H1 (cell line): ENCODE results near the gene TTLL9. TPM values are rescaled to one million over a fixed set of nuclear protein-coding genes. Genes with fewer than 3 reads are reported as not detected.

ENCODE experiments used
- CTCF ChIA-PET: fragments of 300-600 bp; sonication (Branson Sonifier 250); formaldehyde crosslinking; loops from one replicate; lab custom pipeline; 2021; ENCODE audit not compliant: partially characterized antibody; lab: Charles Lee
- POLR2A ChIA-PET: fragments of 300-600 bp; sonication (Branson Sonifier 250); formaldehyde crosslinking; loops from one replicate; lab custom pipeline; 2021; ENCODE audit warnings: inconsistent platforms; ENCODE audit not compliant: partially characterized antibody; lab: Charles Lee
- DNase-seq, 2 experiments: peaks; one replicate each; pipeline versions ENCODE4 v3.0.0 to v3.0.0-alpha.2; 2010 to 2022; ENCODE audit warnings: low spot score in 2 of 2, low read depth in 1 of 2, mixed read lengths in 1 of 2
- FAIRE-seq: peaks from 2 replicates; lab custom pipeline; 2011; peaks lifted over from hg19 to GRCh38; lab: Jason Lieb, UNC
- H2AFZ ChIP-seq: 2 replicates; pipeline ENCODE4 v1.8.1; 2012; ENCODE audit warnings: low read length, inconsistent platforms
- H2AK5ac ChIP-seq: 2 replicates; pipeline ENCODE4 v1.6.1; 2013; ENCODE audit warnings: low read depth, low read length
- H2BK120ac ChIP-seq: replicated peaks from 2 replicates; pipeline ENCODE3; 2013; ENCODE audit warnings: low read depth, low read length, inconsistent platforms
- H2BK12ac ChIP-seq: 2 replicates; pipeline ENCODE4 v1.6.1; 2013; ENCODE audit warnings: low read depth, low read length
- H2BK15ac ChIP-seq: 2 replicates; pipeline ENCODE4 v1.6.1; 2013; ENCODE audit warnings: low read length
- H2BK20ac ChIP-seq: 2 replicates; pipeline ENCODE4 v1.6.1; 2013; ENCODE audit warnings: low read length
- H2BK5ac ChIP-seq: 2 replicates; pipeline ENCODE4 v1.6.1; 2013; ENCODE audit warnings: low read depth, low read length
- H3K14ac ChIP-seq: 2 replicates; pipeline ENCODE4 v1.6.1; 2013; ENCODE audit warnings: inconsistent platforms; ENCODE audit not compliant: insufficient read length
- H3K18ac ChIP-seq: 2 replicates; pipeline ENCODE4 v1.6.1; 2013; ENCODE audit warnings: low read length; ENCODE audit errors: extremely low read depth
- H3K23ac ChIP-seq: 2 replicates; pipeline ENCODE4 v1.6.1; 2013; ENCODE audit warnings: inconsistent platforms; ENCODE audit not compliant: insufficient read length
- H3K23me2 ChIP-seq: 2 replicates; pipeline ENCODE4 v1.6.1; 2013; ENCODE audit warnings: low read depth, low read length
- H3K27ac ChIP-seq: 2 replicates; pipeline ENCODE4 v1.6.1; 2011; ENCODE audit warnings: low read depth, low read length, inconsistent platforms
- H3K27me3 ChIP-seq, 4 experiments: replicated peaks in 1 of 4; 1 replicate in 1 of 4; 2 replicates in 3 of 4; pipeline versions ENCODE4 v1.6.1 to v1.8.1; 2011 to 2013; ENCODE audit warnings: low read length in 3 of 4, mild to moderate bottlenecking in 3 of 4, inconsistent platforms in 2 of 4, mixed read lengths in 2 of 4, moderate library complexity in 1 of 4; ENCODE audit not compliant: control insufficient read depth in 3 of 4, insufficient read depth in 3 of 4; ENCODE audit errors: extremely low read depth in 1 of 4
- H3K36me3 ChIP-seq, 4 experiments: 2 replicates each; pipeline versions ENCODE4 v1.6.1 to v1.8.1; 2011 to 2013; ENCODE audit warnings: mild to moderate bottlenecking in 4 of 4, low read length in 3 of 4, moderate library complexity in 2 of 4, control low read depth in 1 of 4, inconsistent platforms in 1 of 4; ENCODE audit not compliant: insufficient read depth in 4 of 4, control insufficient read depth in 2 of 4
- H3K4ac ChIP-seq: replicated peaks from 2 replicates; pipeline ENCODE3; 2013; ENCODE audit warnings: low read length, low read depth, mixed read lengths, inconsistent platforms; ENCODE audit not compliant: insufficient read length
- H3K4me1 ChIP-seq, 4 experiments: replicated peaks in 1 of 4; 1 replicate in 1 of 4; 2 replicates in 3 of 4; pipeline versions ENCODE4 v1.6.1 to v1.8.1; 2011 to 2013; ENCODE audit warnings: low read length in 3 of 4, inconsistent platforms in 2 of 4, mixed read lengths in 1 of 4; ENCODE audit not compliant: insufficient read depth in 4 of 4, control insufficient read depth in 3 of 4
- H3K4me2 ChIP-seq, 2 experiments: 2 replicates each; pipeline versions ENCODE4 v1.6.1 to v1.8.1; 2011 to 2013; ENCODE audit warnings: low read depth in 2 of 2, low read length in 2 of 2, control low read depth in 1 of 2, inconsistent platforms in 1 of 2, mild to moderate bottlenecking in 1 of 2; ENCODE audit not compliant: insufficient read depth in 1 of 2
- H3K4me3 ChIP-seq, 4 experiments: fragments of 200-600, 300-600 bp in 1 of 4; sonication (generic), shearing (Covaris generic), sonication (Bioruptor Twin) in 1 of 4; 2 replicates each; pipeline versions ENCODE4 v1.5.1 to v1.8.1; 2011 to 2016; ENCODE audit warnings: low read length in 4 of 4, low read depth in 3 of 4, control low read depth in 2 of 4, inconsistent platforms in 2 of 4, mild to moderate bottlenecking in 2 of 4, mixed read lengths in 1 of 4, moderate library complexity in 1 of 4; ENCODE audit not compliant: insufficient read depth in 2 of 4; ENCODE audit errors: extremely low read depth in 1 of 4
- H3K56ac ChIP-seq: replicated peaks from 2 replicates; pipeline ENCODE3; 2013; ENCODE audit warnings: low read depth, mild to moderate bottlenecking, mixed read lengths, low read length, inconsistent platforms; ENCODE audit not compliant: insufficient read length
- H3K79me1 ChIP-seq: 2 replicates; pipeline ENCODE4 v1.6.1; 2013; ENCODE audit warnings: low read depth, low read length, control low read depth
- H3K79me2 ChIP-seq, 2 experiments: 2 replicates each; pipeline versions ENCODE4 v1.6.1 to v1.8.1; 2012 to 2013; ENCODE audit warnings: low read length in 2 of 2, mild to moderate bottlenecking in 2 of 2, inconsistent platforms in 1 of 2; ENCODE audit not compliant: insufficient read depth in 2 of 2, control insufficient read depth in 1 of 2
- H3K9ac ChIP-seq, 4 experiments: replicated peaks in 1 of 4; 1 replicate in 1 of 4; 2 replicates in 3 of 4; pipeline versions ENCODE4 v1.6.1 to v1.8.1; 2011 to 2013; ENCODE audit warnings: low read depth in 3 of 4, low read length in 3 of 4, control low read depth in 2 of 4, mild to moderate bottlenecking in 2 of 4, moderate library complexity in 2 of 4, inconsistent platforms in 1 of 4; ENCODE audit errors: extremely low read depth in 1 of 4
- H3K9me3 ChIP-seq, 2 experiments: 2 replicates each; pipeline versions ENCODE4 v1.6.1 to v1.8.1; 2012 to 2013; ENCODE audit warnings: mild to moderate bottlenecking in 2 of 2, moderate library complexity in 2 of 2, control low read depth in 1 of 2, inconsistent platforms in 1 of 2, low read depth in 1 of 2, low read length in 1 of 2, mixed read lengths in 1 of 2; ENCODE audit not compliant: insufficient read depth in 2 of 2
- H4K20me1 ChIP-seq, 2 experiments: replicated peaks in 1 of 2; 2 replicates each; pipeline versions ENCODE3 to v1.8.1; 2011 to 2013; ENCODE audit warnings: inconsistent platforms in 2 of 2, low read length in 2 of 2, mild to moderate bottlenecking in 1 of 2; ENCODE audit not compliant: insufficient read depth in 2 of 2, control insufficient read depth in 1 of 2
- H4K5ac ChIP-seq: 2 replicates; pipeline ENCODE4 v1.6.1; 2013; ENCODE audit warnings: low read length, low read depth, mixed read lengths, inconsistent platforms; ENCODE audit not compliant: insufficient read length
- H4K8ac ChIP-seq: 2 replicates; pipeline ENCODE4 v1.8.0; 2013; ENCODE audit warnings: mild to moderate bottlenecking, moderate library complexity, low read length, inconsistent platforms; ENCODE audit not compliant: insufficient read depth; ENCODE audit errors: extremely low read depth
- H4K91ac ChIP-seq: replicated peaks from 2 replicates; pipeline ENCODE3; 2013; ENCODE audit warnings: low read length, mixed read lengths, inconsistent platforms; ENCODE audit not compliant: insufficient read length
- CEBPB ChIP-seq: IDR thresholded peaks from 2 replicates; pipeline ENCODE4 v1.6.1; 2012; ENCODE audit warnings: low read depth, low read length
- CREB1 ChIP-seq: IDR thresholded peaks from 2 replicates; pipeline ENCODE4 v1.6.1; 2012; ENCODE audit warnings: inconsistent platforms
- RAD21 ChIP-seq, 2 experiments: IDR thresholded peaks in 1 of 2; conservative IDR thresholded peaks in 1 of 2; 2 replicates each; pipeline ENCODE4 v1.6.1; 2011; ENCODE audit warnings: low read depth in 2 of 2, low read length in 2 of 2, improper control_type of control experiment in 1 of 2, inconsistent platforms in 1 of 2, mild to moderate bottlenecking in 1 of 2, moderate library complexity in 1 of 2
- RNF2 ChIP-seq: fragments of 200-900, 300-1000 bp; sonication (generic); IDR thresholded peaks from 2 replicates; pipeline ENCODE4 v1.7.1; 2016; ENCODE audit warnings: borderline replicate concordance, low read depth, mild to moderate bottlenecking, antibody characterized with exemption, low read length; ENCODE audit not compliant: poor library complexity, severe bottlenecking; ENCODE audit errors: missing control alignments
- WGBS, 2 experiments: shearing (Covaris generic) in 1 of 2; methylation state at CpG; one replicate each; pipeline versions ENCODE4 v1.1.6 to v1.1.7; 2013 to 2015; ENCODE audit warnings: low lambda C conversion rate in 2 of 2, mixed read lengths in 2 of 2, inconsistent platforms in 1 of 2, low coverage in 1 of 2, missing lambda C conversion rate in 1 of 2; ENCODE audit not compliant: insufficient replicate concordance in 2 of 2, insufficient coverage in 1 of 2, insufficient read length in 1 of 2; ENCODE audit errors: extremely low coverage in 1 of 2, missing lambda C conversion rate in 1 of 2; 5-methylcytosine and 5-hydroxymethylcytosine counted together
- polyA plus RNA-seq, 7 experiments: library from polyadenylated mRNA; depleted of rRNA in 3 of 7; stranded (reverse) in 5 of 7; unstranded in 2 of 7; fragments of >200 nt in 5 of 7; fragments of 200-250 nt in 2 of 7; gene quantifications; 1 replicate in 5 of 7; 2 replicates in 1 of 7; 4 replicates in 1 of 7; pipeline versions ENCODE4 v1.2.1 to v1.2.3, GENCODE V29; 2011 to 2013; ENCODE audit warnings: missing spikeins in 2 of 7, mixed read lengths in 2 of 7
- total RNA-seq: library from RNA; stranded (reverse); fragmentation: NEBNext Ultra II Directional; extraction: Animal tissue kit (Norgen Biotek cat#: 25700); gene quantifications from 2 replicates; pipeline ENCODE4 v1.2.1, GENCODE V29; 2021
- TF ChIP-seq, protein P1 (sequence below), 3 experiments: IDR thresholded peaks; 1 replicate in 2 of 3; 2 replicates in 1 of 3; pipeline versions ENCODE4 v1.5.1 to v1.6.1; 2011; ENCODE audit warnings: low read length in 3 of 3, mild to moderate bottlenecking in 3 of 3, inconsistent platforms in 2 of 3, low read depth in 1 of 3, moderate library complexity in 1 of 3; ENCODE audit not compliant: insufficient read depth in 1 of 3; ENCODE audit errors: control extremely low read depth in 1 of 3

TTLL9 gene
- total and polyA plus RNA-seq, 2 of the 8 experiments (the other 6 are each of a cell fraction or from before 2014, with no cell fraction given), result 0.06 TPM; not detected in 1

DNA sequence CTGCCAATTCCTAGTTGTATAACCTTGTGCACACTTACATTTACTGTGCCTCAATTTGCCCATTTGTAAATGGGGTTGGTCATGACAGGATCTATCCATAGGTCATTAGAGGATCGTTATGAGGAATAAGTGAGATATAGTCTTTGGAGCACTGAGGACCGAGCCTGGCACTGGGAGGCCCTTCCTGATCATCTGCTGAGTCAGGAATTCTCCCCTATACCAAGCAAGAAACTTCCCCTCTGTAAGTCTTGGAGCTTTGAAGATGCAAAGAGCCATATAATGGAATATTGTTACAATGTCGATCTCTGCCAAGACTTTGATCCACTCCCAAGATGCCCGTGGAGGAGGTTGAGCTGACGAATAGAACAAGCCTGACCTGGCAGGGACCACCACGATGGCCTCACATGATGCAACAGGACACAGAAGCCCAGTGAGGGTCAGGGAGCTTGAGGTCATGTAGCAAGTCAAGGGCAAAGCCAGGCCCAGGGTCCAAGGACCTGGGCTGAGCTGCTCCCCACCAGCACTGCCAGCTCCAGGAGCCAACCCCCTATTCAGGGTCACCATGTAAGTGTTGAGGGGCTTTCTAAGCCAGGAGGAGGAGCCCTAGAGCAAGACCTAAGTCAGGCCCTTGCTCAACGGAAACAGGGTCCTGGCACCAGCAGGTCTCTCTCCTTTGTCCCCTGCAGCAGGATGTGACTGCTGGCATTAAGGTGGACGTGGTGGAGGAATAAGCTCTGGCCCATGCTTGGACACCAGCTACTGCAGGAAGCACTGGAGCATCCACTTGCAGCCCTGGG, 64.7 kb downstream of the TTLL9 start:
- no peak overlapping the region for H3K4me2 ChIP-seq
- no peaks in the 10 kb centered on the region for H3K79me2 ChIP-seq
- H3K56ac ChIP-seq, result no peak overlapping the region
- 0 out of 2 replicates have a peak overlapping the region, but pooled peaks have one; percentile 29 for H2AFZ ChIP-seq
- no peak overlapping the region for H3K4me3 ChIP-seq
- peak overlapping the region; percentile 12; the same call in 1 of the 2 replicates for H2BK5ac ChIP-seq
- no peaks in the 10 kb centered on the region for H3K9me3 ChIP-seq
- H2BK20ac ChIP-seq, result peak overlapping the region; percentile 67; the same call in 1 of the 2 replicates
- H3K27me3 ChIP-seq, result peaks cover 2 to 12% (median 6%) of the 10 kb centered on the region in 4 experiments; a peak in 4 of 7 replicates
- no peak overlapping the region for H2BK15ac ChIP-seq
- no peaks in the 10 kb centered on the region for H4K20me1 ChIP-seq
- no peak overlapping the region for H4K8ac ChIP-seq
- POLR2A ChIA-PET, result interaction anchor here (0.9 to 1.8 kb wide), 4 partner anchors 9 to 34 kb away, joined by 3 to 6 read pairs (median 3); no protein-coding TSS in a partner anchor
- 73% methylated on average over 8 of the region's 8 CpGs; no CpG with 5 or more reads in 1 of the 2 experiments for WGBS, 2 experiments
- H3K27ac ChIP-seq, result no peak overlapping the region
- H3K36me3 ChIP-seq, result no peaks in the 10 kb centered on the region
- no peak overlapping the region for H3K9ac ChIP-seq
- no peak overlapping the region for H2AK5ac ChIP-seq
- H3K14ac ChIP-seq, result no peak overlapping the region
- no peak overlapping the region for H3K23ac ChIP-seq
- TF ChIP-seq RAD21 (IDR thresholded peaks at IDR 0.05 in 1 of 2, conservative IDR thresholded peaks at IDR 0.05 in 1 of 2; ENCODE audit: low read depth in 2 of 2, low read length in 2 of 2) (peak; percentile 72 to 82), CREB1 (no peak), RNF2 (no peak), CEBPB (0 out of 2 replicates have a peak, but pooled peaks have one; percentile 23)
- TF ChIP-seq, protein P1, sequence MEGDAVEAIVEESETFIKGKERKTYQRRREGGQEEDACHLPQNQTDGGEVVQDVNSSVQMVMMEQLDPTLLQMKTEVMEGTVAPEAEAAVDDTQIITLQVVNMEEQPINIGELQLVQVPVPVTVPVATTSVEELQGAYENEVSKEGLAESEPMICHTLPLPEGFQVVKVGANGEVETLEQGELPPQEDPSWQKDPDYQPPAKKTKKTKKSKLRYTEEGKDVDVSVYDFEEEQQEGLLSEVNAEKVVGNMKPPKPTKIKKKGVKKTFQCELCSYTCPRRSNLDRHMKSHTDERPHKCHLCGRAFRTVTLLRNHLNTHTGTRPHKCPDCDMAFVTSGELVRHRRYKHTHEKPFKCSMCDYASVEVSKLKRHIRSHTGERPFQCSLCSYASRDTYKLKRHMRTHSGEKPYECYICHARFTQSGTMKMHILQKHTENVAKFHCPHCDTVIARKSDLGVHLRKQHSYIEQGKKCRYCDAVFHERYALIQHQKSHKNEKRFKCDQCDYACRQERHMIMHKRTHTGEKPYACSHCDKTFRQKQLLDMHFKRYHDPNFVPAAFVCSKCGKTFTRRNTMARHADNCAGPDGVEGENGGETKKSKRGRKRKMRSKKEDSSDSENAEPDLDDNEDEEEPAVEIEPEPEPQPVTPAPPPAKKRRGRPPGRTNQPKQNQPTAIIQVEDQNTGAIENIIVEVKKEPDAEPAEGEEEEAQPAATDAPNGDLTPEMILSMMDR (IDR thresholded peaks at IDR 0.05; ENCODE audit: control extremely low read depth in 1 of 3, insufficient read depth in 1 of 3, low read depth in 1 of 3, low read length in 3 of 3), result peak; percentile 67 to 96 (median 77)
- TF ChIP-seq, all 59 proteins: peak for 3
- no peaks in the 10 kb centered on the region for H3K79me1 ChIP-seq
- H3K18ac ChIP-seq, result peak overlapping the region; percentile 65; the same call in 1 of the 2 replicates
- DNase-seq (peak; percentile 50 to 65), FAIRE-seq (peak; percentile 92)
- H2BK12ac ChIP-seq, result peak overlapping the region; percentile 68; the same call in 1 of the 2 replicates
- H2BK120ac ChIP-seq, result no peak overlapping the region
- H3K4me1 ChIP-seq, result peaks cover 0 to 8% (median 4%) of the 10 kb centered on the region in 4 experiments; a peak in 6 of 7 replicates
- H3K4ac ChIP-seq, result peak overlapping the region; percentile 15
- H3K23me2 ChIP-seq, result no peaks in the 10 kb centered on the region
- H4K91ac ChIP-seq, result peak overlapping the region; percentile 39
- CTCF ChIA-PET, result interaction anchor here (0.7 to 6.5 kb wide), 39 partner anchors 9 to 273 kb away, joined by 3 to 71 read pairs (median 5); partner anchors contain the start of genes FOXS1 and PDRG1
- H4K5ac ChIP-seq, result no peak overlapping the region
